HEK293 (cell line): Measurements from ENCODE around the gene ELAVL2.

Experiments
- ZNF561 ChIP-seq: fragments of 450-650 bp; IDR thresholded peaks from 2 replicates; pipeline ENCODE4 v1.5.1; 2018; ENCODE audit warnings: missing biosample characterization, missing genetic modification characterization, borderline replicate concordance
- ZSCAN30 ChIP-seq: fragments of 450-650 bp; IDR thresholded peaks from 2 replicates; pipeline ENCODE4 v1.5.1; 2018; ENCODE audit warnings: missing biosample characterization, mild to moderate bottlenecking, missing genetic modification characterization, moderate library complexity
- TF ChIP-seq, protein P1 (sequence below): fragments of 450-650 bp; formaldehyde crosslinking; IDR thresholded peaks from 2 replicates; pipeline ENCODE4 v1.5.1; 2016; ENCODE audit warnings: missing biosample characterization, missing genetic modification characterization

DNA sequence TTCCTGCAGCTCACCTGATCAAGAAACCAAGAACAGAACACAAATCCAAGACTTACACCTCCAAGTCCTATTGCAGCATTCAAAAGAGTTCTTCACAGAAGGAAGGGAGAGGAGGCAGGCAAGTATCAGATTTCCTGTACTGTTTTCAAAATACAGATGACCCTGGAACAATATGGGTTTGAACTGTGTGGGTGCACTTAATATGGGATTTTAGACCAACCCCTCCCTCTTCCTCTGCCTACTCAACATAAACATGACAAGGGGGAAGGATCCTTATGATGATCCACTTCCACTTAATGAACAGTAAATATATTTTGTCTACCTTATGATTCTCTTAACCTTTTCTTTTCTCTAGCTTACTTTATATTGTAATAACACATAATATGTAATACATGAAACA, 104.6 kb downstream of the ELAVL2 start:
- TF ChIP-seq ZNF561 (no peak), ZSCAN30 (tag by site-specific recombination) (no peak)
- TF ChIP-seq, protein P1, sequence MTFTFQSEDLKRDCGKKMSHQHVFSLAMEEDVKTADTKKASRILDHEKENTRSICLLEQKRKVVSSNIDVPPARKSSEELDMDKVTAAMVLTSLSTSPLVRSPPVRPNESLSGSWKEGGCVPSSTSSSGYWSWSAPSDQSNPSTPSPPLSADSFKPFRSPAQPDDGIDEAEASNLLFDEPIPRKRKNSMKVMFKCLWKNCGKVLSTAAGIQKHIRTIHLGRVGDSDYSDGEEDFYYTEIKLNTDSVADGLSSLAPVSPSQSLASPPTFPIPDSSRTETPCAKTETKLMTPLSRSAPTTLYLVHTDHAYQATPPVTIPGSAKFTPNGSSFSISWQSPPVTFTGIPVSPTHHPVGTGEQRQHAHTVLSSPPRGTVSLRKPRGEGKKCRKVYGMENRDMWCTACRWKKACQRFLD: no peak
